Fibroblast of lung (primary cell): ENCODE results near the gene KIAA1328. TPM values are rescaled to one million over a fixed set of nuclear protein-coding genes. Genes with fewer than 3 reads are reported as not detected.

ENCODE experiments used
- DNase-seq, 2 donors: peaks; one replicate each; pipeline versions ENCODE4 v3.0.0 to v3.0.0-alpha.2; 2010; ENCODE audit warnings: low read depth in 2 of 2
- H2AFZ ChIP-seq: 2 replicates; pipeline ENCODE4 v1.5.1; 2012; ENCODE audit warnings: low read length, control low read depth, inconsistent platforms
- H3K27ac ChIP-seq: 2 replicates; pipeline ENCODE4 v1.5.1; 2011; ENCODE audit warnings: low read length, control low read depth; ENCODE audit not compliant: insufficient read depth
- H3K27me3 ChIP-seq: 2 replicates; pipeline ENCODE4 v1.5.1; 2011; ENCODE audit warnings: mild to moderate bottlenecking, low read length; ENCODE audit not compliant: control insufficient read depth, insufficient read depth
- H3K36me3 ChIP-seq: 2 replicates; pipeline ENCODE4 v1.5.1; 2011; ENCODE audit warnings: low read length; ENCODE audit not compliant: control insufficient read depth, insufficient read depth
- H3K4me1 ChIP-seq: 2 replicates; pipeline ENCODE4 v1.5.1; 2011; ENCODE audit warnings: low read length; ENCODE audit not compliant: control insufficient read depth, insufficient read depth; ENCODE audit errors: extremely low read depth
- H3K4me2 ChIP-seq: 2 replicates; pipeline ENCODE4 v1.5.1; 2011; ENCODE audit warnings: low read length, control low read depth; ENCODE audit not compliant: insufficient read depth; ENCODE audit errors: extremely low read depth
- H3K4me3 ChIP-seq, 4 experiments: fragments of 200-600 bp in 1 of 4; sonication (generic) in 1 of 4; replicated peaks in 1 of 4; 2 replicates each; pipeline ENCODE4 v1.5.1; 2011 to 2016; ENCODE audit warnings: low read length in 4 of 4, low read depth in 3 of 4, mild to moderate bottlenecking in 3 of 4, control low read depth in 2 of 4, inconsistent platforms in 1 of 4, mixed read lengths in 1 of 4; ENCODE audit not compliant: insufficient read depth in 1 of 4; ENCODE audit errors: control extremely low read depth in 1 of 4
- H3K79me2 ChIP-seq: 2 replicates; pipeline ENCODE4 v1.5.1; 2012; ENCODE audit warnings: mild to moderate bottlenecking, low read length, inconsistent platforms; ENCODE audit not compliant: control insufficient read depth, insufficient read depth
- H3K9ac ChIP-seq: 2 replicates; pipeline ENCODE4 v1.5.1; 2011; ENCODE audit warnings: mild to moderate bottlenecking, low read length, control low read depth; ENCODE audit not compliant: insufficient read depth
- H3K9me3 ChIP-seq: 2 replicates; pipeline ENCODE4 v1.5.1; 2012; ENCODE audit warnings: low read depth, low read length; ENCODE audit not compliant: control insufficient read depth, insufficient read depth
- H4K20me1 ChIP-seq: 2 replicates; pipeline ENCODE4 v1.5.1; 2011; ENCODE audit warnings: low read length; ENCODE audit not compliant: control insufficient read depth, insufficient read depth; ENCODE audit errors: extremely low read depth
- CTCF ChIP-seq, 2 donors: IDR thresholded peaks in 1 of 2; conservative IDR thresholded peaks in 1 of 2; 1 replicate in 1 of 2; 2 replicates in 1 of 2; pipeline ENCODE4 v1.5.1; 2011 to 2012; ENCODE audit warnings: low read length in 2 of 2, control low read depth in 1 of 2, inconsistent platforms in 1 of 2, low read depth in 1 of 2, mild to moderate bottlenecking in 1 of 2
- EZH2 ChIP-seq: IDR thresholded peaks from 2 replicates; pipeline ENCODE4 v1.5.1; 2012; ENCODE audit warnings: low read length, control low read depth, mild to moderate bottlenecking; ENCODE audit errors: missing control alignments
- polyA plus RNA-seq, 2 donors: library from polyadenylated mRNA; depleted of rRNA in 1 of 2; stranded (reverse) in 1 of 2; unstranded in 1 of 2; fragments of >200 nt; gene quantifications; 2 replicates each; pipeline ENCODE4 v1.2.1, GENCODE V29; 2011 to 2012; ENCODE audit warnings: missing spikeins in 1 of 2
- total RNA-seq: library from RNA; depleted of rRNA; stranded (reverse); fragments of >200 nt; gene quantifications from 2 replicates; pipeline ENCODE4 v1.2.1, GENCODE V29; 2014

Gene KIAA1328
- total and polyA plus RNA-seq, 2 donors (not counting 1 experiment from before 2014, with no cell fraction given), result 4.3 to 4.5 TPM

- Histone ChIP-seq H4K20me1 (no peaks in the 10 kb centered on the region), H3K79me2 (no peaks in the 10 kb centered on the region), H3K36me3 (no peaks in the 10 kb centered on the region), H3K4me2 (no peak overlapping the region), H3K4me3 (no peak overlapping the region), H3K27me3 (no peaks in the 10 kb centered on the region), H3K27ac (no peak overlapping the region), H3K9ac (no peak overlapping the region), H2AFZ (no peak overlapping the region), H3K4me1 (no peaks in the 10 kb centered on the region), H3K9me3 (no peaks in the 10 kb centered on the region)
- no peak for DNase-seq
- TF ChIP-seq EZH2, result no peak
- TF ChIP-seq CTCF (conservative IDR thresholded peaks at IDR 0.05 in 1 of 2, IDR thresholded peaks at IDR 0.05 in 1 of 2; ENCODE audit: low read depth in 1 of 2, low read length in 2 of 2), result no peak
Observed at GRCh38 chr18:36890598-36890997, 61.7 kb downstream of the KIAA1328 start.

GRCh38 chr18:36893227-36893626, 64.3 kb downstream of the KIAA1328 start:
- Histone ChIP-seq H3K27me3 (no peaks in the 10 kb centered on the region), H3K4me3 (no peak overlapping the region), H3K36me3 (no peaks in the 10 kb centered on the region), H4K20me1 (no peaks in the 10 kb centered on the region), H3K9ac (no peak overlapping the region), H3K9me3 (no peaks in the 10 kb centered on the region), H3K27ac (no peak overlapping the region), H3K79me2 (no peaks in the 10 kb centered on the region), H2AFZ (no peak overlapping the region), H3K4me2 (no peak overlapping the region), H3K4me1 (no peaks in the 10 kb centered on the region)
- TF ChIP-seq EZH2 (no peak), CTCF (conservative IDR thresholded peaks at IDR 0.05 in 1 of 2, IDR thresholded peaks at IDR 0.05 in 1 of 2; ENCODE audit: low read depth in 1 of 2, low read length in 2 of 2) (no peak)
- DNase-seq, result no peak

GRCh38 chr18:36895606-36896005, 66.7 kb downstream of the KIAA1328 start:
- DNase-seq, result no peak
- Histone ChIP-seq H3K79me2 (no peaks in the 10 kb centered on the region), H4K20me1 (no peaks in the 10 kb centered on the region), H3K4me2 (no peak overlapping the region), H3K27me3 (no peaks in the 10 kb centered on the region), H3K9me3 (no peaks in the 10 kb centered on the region), H3K36me3 (no peaks in the 10 kb centered on the region), H2AFZ (no peak overlapping the region), H3K4me1 (no peaks in the 10 kb centered on the region), H3K4me3 (no peak overlapping the region), H3K9ac (no peak overlapping the region), H3K27ac (no peak overlapping the region)
- TF ChIP-seq CTCF (conservative IDR thresholded peaks at IDR 0.05 in 1 of 2, IDR thresholded peaks at IDR 0.05 in 1 of 2; ENCODE audit: low read depth in 1 of 2, low read length in 2 of 2), result no peak
- TF ChIP-seq EZH2, result no peak
